Measurements from ENCODE around the gene LTB4R2. TPM values are rescaled to one million over a fixed set of nuclear protein-coding genes. Genes with fewer than 3 reads are reported as not detected.
A peak's percentile ranks its signal among the peaks of the same experiment; 100 is the strongest.
"Not testable (repeated sequence)": the region's sequence is repeated elsewhere in the genome, so short reads cannot be mapped to it uniquely, and the experiment has no call there.

The LTB4R2 gene
- total and polyA plus RNA-seq, 2 experiments from 2014 or later = 0.45 to 3.5 TPM

DNA sequence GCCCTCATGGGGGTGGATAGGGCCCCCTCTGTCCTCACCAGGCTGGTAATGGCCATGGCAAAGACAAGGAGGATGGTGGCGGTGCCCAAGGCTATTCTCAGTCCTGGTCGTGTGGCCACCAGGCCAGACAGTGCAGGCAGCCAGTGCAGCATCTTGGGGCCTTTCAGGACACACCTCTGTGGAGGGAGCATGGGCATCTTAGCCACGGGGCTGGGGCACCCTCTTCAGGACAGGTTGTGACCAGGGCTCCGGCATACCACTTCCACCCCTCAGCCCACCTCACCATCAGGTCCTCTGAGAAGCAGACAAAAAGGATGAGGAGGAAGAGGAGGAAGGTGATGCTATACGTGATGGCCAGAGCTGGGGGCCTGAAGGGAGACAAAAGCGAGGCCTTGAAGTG lies 14.1 kb downstream of the LTB4R2 start:
- Histone ChIP-seq H3K9me2 (ENCODE audit: insufficient read depth) (no peaks in the 10 kb centered on the region), H3F3A (ENCODE audit: insufficient read depth) (no peaks in the 10 kb centered on the region), H3K9me3 (ENCODE audit: low read depth) (no peaks in the 10 kb centered on the region), H3K79me2 (ENCODE audit: insufficient read depth) (no peaks in the 10 kb centered on the region), H3K9ac (no peak overlapping the region), H3K4me1 (ENCODE audit: insufficient read depth) (no peaks in the 10 kb centered on the region), H4K20me1 (ENCODE audit: insufficient read depth) (no peaks in the 10 kb centered on the region), H3K4me2 (ENCODE audit: unreplicated experiment) (no peak overlapping the region), H3K36me3 (ENCODE audit: low read depth) (no peaks in the 10 kb centered on the region), H3K4me3 (no peak overlapping the region), H3K27me3 (replicated peaks; ENCODE audit: insufficient read depth) (no peaks in the 10 kb centered on the region; the same call in 1 of the 2 replicates), H3K27ac (no peak overlapping the region), H2AFZ (no peak overlapping the region)
- 62 to 65% methylated on average over 6 of the region's 6 CpGs for WGBS, 2 experiments (ENCODE audit: low coverage in 1 of 2, low lambda C conversion rate in 2 of 2, missing lambda C conversion rate in 2 of 2)
- TF ChIP-seq EZH2phosphoT487 (IDR thresholded peaks at IDR 0.05; ENCODE audit: insufficient read depth, low read depth) (no peak), EZH2 (IDR thresholded peaks at IDR 0.05; ENCODE audit: insufficient read depth, poor library complexity, severe bottlenecking) (no peak)
- DNase-seq = no peak
- in situ Hi-C loops (cut with MboI) = no loop called here

GRCh38 chr14:24325041-24325530 lies 15.1 kb downstream of the LTB4R2 start:
- H3K4me1 ChIP-seq (ENCODE audit: insufficient read depth) = no peaks in the 10 kb centered on the region
- in situ Hi-C loops (cut with MboI) = no loop called here

GRCh38 chr14:24325963-24326362 lies 16.0 kb downstream of the LTB4R2 start:
- in situ Hi-C loops (cut with MboI) = no loop called here
- Histone ChIP-seq H3F3A (ENCODE audit: insufficient read depth) (no peaks in the 10 kb centered on the region), H3K4me1 (ENCODE audit: insufficient read depth) (no peaks in the 10 kb centered on the region), H3K27me3 (replicated peaks; ENCODE audit: insufficient read depth) (no peaks in the 10 kb centered on the region), H3K4me3 (no peak overlapping the region), H3K4me2 (ENCODE audit: unreplicated experiment) (no peak overlapping the region), H3K36me3 (ENCODE audit: low read depth) (no peaks in the 10 kb centered on the region), H3K79me2 (ENCODE audit: insufficient read depth) (no peaks in the 10 kb centered on the region), H3K9me2 (ENCODE audit: insufficient read depth) (no peaks in the 10 kb centered on the region), H3K27ac (no peak overlapping the region), H3K9ac (no peak overlapping the region), H4K20me1 (ENCODE audit: insufficient read depth) (no peaks in the 10 kb centered on the region), H2AFZ (no peak overlapping the region), H3K9me3 (ENCODE audit: low read depth) (no peaks in the 10 kb centered on the region)
- 57 to 67% methylated on average over 8 to 9 of the region's 9 CpGs for WGBS, 2 experiments (ENCODE audit: low coverage in 1 of 2, low lambda C conversion rate in 2 of 2, missing lambda C conversion rate in 2 of 2)
- TF ChIP-seq EZH2 (IDR thresholded peaks at IDR 0.05; ENCODE audit: insufficient read depth, poor library complexity, severe bottlenecking) (no peak), EZH2phosphoT487 (IDR thresholded peaks at IDR 0.05; ENCODE audit: insufficient read depth, low read depth) (no peak)
- DNase-seq = no peak

More at GRCh38 chr14:24325041-24325530, 15.1 kb downstream of the LTB4R2 start:
- Histone ChIP-seq H4K20me1 (ENCODE audit: insufficient read depth) (no peaks in the 10 kb centered on the region), H3K4me3 (no peak overlapping the region), H3K9me3 (ENCODE audit: low read depth) (no peaks in the 10 kb centered on the region), H3F3A (ENCODE audit: insufficient read depth) (no peaks in the 10 kb centered on the region), H3K36me3 (ENCODE audit: low read depth) (no peaks in the 10 kb centered on the region), H3K27me3 (replicated peaks; ENCODE audit: insufficient read depth) (no peaks in the 10 kb centered on the region; the same call in 1 of the 2 replicates), H2AFZ (no peak overlapping the region), H3K9me2 (ENCODE audit: insufficient read depth) (no peaks in the 10 kb centered on the region), H3K27ac (no peak overlapping the region), H3K79me2 (ENCODE audit: insufficient read depth) (no peaks in the 10 kb centered on the region), H3K4me2 (ENCODE audit: unreplicated experiment) (no peak overlapping the region), H3K9ac (no peak overlapping the region)
- WGBS, 2 experiments (ENCODE audit: low coverage in 1 of 2, low lambda C conversion rate in 2 of 2, missing lambda C conversion rate in 2 of 2) = 72 to 82% methylated on average over 5 of the region's 5 CpGs
- TF ChIP-seq EZH2phosphoT487 (IDR thresholded peaks at IDR 0.05; ENCODE audit: insufficient read depth, low read depth) = no peak
- no peak for TF ChIP-seq EZH2 (IDR thresholded peaks at IDR 0.05; ENCODE audit: insufficient read depth, poor library complexity, severe bottlenecking)
- no peak for DNase-seq

DNA sequence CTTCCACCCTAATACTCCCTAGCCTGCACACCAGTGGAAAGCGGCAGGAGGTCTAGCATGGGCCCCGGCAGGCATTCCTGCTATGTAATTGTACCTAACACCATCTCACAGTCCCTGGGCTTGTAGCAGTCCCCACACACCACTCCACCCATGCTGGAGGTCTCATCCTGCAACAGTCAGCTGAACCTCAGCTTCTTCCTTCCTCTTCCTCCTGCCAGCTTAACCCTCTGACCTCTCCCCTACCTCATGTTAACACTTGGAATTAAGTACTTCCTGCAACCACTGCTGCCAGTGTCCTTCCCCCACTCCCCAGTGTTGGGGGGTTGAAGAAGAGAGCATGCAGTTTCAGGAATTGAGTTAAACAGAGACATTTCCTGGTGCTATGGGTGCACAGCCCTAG lies 17.4 kb downstream of the LTB4R2 start:
- Histone ChIP-seq H3K4me2 (ENCODE audit: unreplicated experiment) (no peak overlapping the region), H3K9ac (no peak overlapping the region), H3K9me3 (ENCODE audit: low read depth) (no peaks in the 10 kb centered on the region), H3K27ac (no peak overlapping the region), H3K79me2 (ENCODE audit: insufficient read depth) (no peaks in the 10 kb centered on the region), H3K27me3 (replicated peaks; ENCODE audit: insufficient read depth) (no peaks in the 10 kb centered on the region), H3K4me3 (no peak overlapping the region), H2AFZ (no peak overlapping the region), H3K4me1 (ENCODE audit: insufficient read depth) (no peaks in the 10 kb centered on the region), H3K36me3 (ENCODE audit: low read depth) (no peaks in the 10 kb centered on the region), H3K9me2 (ENCODE audit: insufficient read depth) (no peaks in the 10 kb centered on the region), H4K20me1 (ENCODE audit: insufficient read depth) (no peaks in the 10 kb centered on the region), H3F3A (ENCODE audit: insufficient read depth) (no peaks in the 10 kb centered on the region)
- no peak for DNase-seq
- in situ Hi-C loops (cut with MboI) = no loop called here
- 29 to 49% methylated on average over 2 of the region's 2 CpGs for WGBS, 2 experiments (ENCODE audit: low coverage in 1 of 2, low lambda C conversion rate in 2 of 2, missing lambda C conversion rate in 2 of 2)
- no peak for TF ChIP-seq EZH2phosphoT487 (IDR thresholded peaks at IDR 0.05; ENCODE audit: insufficient read depth, low read depth)
- TF ChIP-seq EZH2 (IDR thresholded peaks at IDR 0.05; ENCODE audit: insufficient read depth, poor library complexity, severe bottlenecking) = no peak

DNA sequence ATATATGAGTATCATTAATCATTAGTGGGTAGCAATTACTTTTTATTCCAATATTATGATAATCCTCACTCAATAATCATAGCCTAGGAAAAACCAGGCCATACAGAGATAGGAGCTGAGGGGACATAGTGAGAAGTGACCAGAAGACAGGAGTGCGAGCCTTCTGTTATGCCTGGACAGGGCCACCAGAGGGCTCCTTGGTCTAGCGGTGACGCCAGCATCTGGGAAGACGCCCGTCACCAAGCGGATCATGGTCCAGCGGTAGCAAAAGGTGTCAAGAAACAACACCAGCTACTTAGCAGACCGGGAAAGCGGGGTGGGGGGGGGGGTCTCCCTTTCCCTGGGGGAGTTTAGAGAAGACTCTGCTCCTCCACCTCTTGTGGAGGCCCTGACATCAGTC lies 18.0 kb downstream of the LTB4R2 start:
- H3K9ac ChIP-seq; H3F3A ChIP-seq (ENCODE audit: insufficient read depth); H3K9me2 ChIP-seq (ENCODE audit: insufficient read depth); H2AFZ ChIP-seq; H3K9me3 ChIP-seq (ENCODE audit: low read depth); H3K4me2 ChIP-seq (ENCODE audit: unreplicated experiment); H3K4me3 ChIP-seq; H3K27ac ChIP-seq; in situ Hi-C loops (cut with MboI); H4K20me1 ChIP-seq (ENCODE audit: insufficient read depth); H3K36me3 ChIP-seq (ENCODE audit: low read depth); H3K79me2 ChIP-seq (ENCODE audit: insufficient read depth); H3K27me3 ChIP-seq (replicated peaks; ENCODE audit: insufficient read depth); H3K4me1 ChIP-seq (ENCODE audit: insufficient read depth): not testable (repeated sequence)
- DNase-seq = peak; percentile 45
- WGBS, 2 experiments (ENCODE audit: low coverage in 1 of 2, low lambda C conversion rate in 2 of 2, missing lambda C conversion rate in 2 of 2) = 1 to 5% methylated on average over 9 of the region's 9 CpGs
